ELF-1 (cell line): ENCODE data around the gene SCYGR3.
A peak's percentile ranks its signal among the peaks of the same experiment; 100 is the strongest.
"Not testable (repeated sequence)": the region's sequence is repeated elsewhere in the genome, so short reads cannot be mapped to it uniquely, and the experiment has no call there.

ENCODE experiments used
- DNase-seq: peaks from one replicate; pipeline ENCODE4 v3.0.0-alpha.2; 2016; ENCODE audit warnings: low read depth, low spot score

The SCYGR3 gene

DNA sequence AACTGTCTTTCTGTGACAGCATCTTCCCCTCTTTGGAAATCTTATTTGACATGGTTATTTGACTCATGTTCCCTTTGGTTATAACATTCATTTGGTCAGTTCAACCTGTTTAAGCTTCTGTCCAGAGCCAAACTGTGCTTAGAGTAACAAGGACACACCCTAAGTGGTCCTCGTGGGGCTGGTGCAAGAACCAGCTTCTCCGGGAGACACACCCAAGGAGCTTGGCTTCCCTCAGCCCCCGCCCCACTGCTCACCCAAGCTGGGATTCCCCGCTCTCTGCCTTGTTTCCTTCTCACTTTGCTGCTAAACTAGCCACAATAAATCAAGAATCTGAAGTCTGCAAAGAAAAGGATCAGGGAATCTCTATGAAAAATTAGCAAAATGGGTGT is 1.4 kb downstream of the SCYGR3 start:
- DNase-seq, result no peak

DNA sequence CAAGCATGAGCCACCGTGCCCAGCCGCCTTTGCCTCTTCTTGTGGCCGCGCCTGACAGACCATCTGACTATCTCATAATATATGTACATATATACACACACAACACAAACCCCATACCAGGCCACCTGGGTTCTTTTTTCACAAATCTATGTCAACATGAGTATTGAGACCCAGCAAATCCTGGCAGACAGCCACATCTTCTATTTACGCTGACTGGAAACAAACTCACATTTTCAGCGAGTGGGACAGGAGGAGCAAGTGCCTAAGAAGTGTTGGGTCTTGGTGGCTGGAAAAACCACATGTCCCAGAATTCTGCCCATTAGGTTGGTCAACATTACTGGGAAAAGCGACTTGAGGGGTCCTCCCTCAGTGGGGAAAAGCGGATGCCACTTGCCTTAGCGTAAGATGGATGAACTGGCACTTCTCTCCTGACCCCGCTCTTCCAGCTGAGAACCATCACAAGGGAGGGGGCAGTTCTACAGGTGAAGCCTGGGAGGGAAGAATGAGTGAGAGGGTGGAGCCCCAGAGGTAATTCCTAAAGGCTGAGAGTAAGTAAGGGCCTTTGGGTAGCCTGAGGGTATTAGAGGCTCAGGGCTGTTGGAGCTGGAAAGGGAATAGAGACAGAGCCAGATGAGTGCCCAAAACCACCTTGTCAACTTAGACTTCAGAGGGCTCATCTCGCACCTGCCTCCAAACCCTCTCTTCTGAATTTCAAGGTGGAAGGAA is 1.9 kb downstream of the SCYGR3 start:
- DNase-seq, result peak; percentile 66

DNA sequence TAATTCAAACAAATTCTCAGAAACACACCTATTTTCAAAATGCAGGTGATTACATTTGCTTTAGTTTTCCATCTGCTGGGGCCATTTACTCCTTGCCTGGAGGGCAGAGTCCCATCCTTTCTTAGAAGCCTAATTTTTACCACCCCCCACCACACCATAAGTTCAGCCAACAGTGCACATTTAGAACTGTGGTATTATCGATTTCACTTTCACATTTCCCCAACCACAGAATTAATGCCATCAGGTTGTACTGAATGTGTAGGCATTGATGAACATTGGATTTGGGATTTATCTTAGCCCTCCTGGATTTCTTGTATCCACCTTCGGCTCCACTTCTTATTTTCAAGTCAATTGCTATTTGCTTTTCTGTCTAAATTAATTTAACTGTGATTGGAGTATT is 4.5 kb downstream of the SCYGR3 start:
- no peak for DNase-seq

DNA sequence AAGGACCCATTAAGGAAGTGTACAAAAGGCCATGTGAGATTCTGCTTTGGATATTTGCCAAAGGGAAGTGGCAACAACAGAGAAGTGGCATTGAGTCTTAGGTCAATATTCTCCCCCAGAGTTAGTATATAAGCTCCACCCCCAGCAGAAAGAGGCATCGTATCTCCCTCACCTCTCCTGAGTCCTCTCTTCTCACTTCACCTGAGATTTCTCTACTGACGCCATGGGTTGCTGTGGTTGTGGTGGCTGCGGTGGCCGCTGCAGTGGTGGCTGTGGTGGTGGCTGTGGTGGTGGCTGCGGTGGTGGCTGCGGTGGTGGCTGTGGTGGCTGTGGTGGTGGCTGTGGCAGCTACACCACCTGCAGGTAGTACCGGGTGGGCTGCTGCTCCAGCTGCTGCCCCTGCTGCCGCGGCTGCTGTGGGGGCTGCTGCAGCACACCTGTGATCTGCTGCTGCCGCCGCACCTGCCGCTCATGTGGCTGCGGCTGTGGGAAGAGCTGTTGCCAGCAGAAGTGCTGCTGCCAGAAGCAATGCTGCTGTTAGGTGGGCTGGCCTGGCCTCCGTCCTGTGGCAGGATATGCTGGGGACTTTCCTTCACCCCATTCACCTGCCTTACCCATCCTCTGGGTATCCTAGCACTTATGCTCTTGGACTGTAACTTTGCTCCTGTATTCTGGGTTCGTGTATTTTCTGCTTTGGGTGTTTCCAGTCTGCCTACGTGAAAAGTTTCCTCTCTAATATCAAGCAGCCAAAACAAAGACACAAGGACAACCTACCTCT is 5.9 kb downstream of the SCYGR3 start:
- DNase-seq, result no peak

DNA sequence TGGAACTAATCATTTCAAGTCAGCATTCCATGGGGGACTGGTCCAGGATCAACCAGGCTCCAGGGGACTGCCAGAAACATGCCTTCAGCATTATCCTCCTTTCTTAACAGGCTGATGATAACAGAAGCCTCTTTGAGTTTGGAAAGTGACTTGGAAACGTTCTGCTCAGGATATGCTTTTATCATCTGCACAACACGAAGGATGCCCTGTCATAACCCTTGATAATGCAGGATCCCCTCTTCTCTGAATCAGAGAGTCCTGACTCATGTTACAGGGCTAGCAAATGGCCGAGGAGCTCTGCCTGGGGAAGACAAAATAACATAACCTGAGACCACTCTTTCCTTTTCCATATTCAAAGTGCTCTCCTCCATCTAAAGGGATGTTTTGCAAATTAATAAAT is 6.7 kb downstream of the SCYGR3 start:
- no peak for DNase-seq

DNA sequence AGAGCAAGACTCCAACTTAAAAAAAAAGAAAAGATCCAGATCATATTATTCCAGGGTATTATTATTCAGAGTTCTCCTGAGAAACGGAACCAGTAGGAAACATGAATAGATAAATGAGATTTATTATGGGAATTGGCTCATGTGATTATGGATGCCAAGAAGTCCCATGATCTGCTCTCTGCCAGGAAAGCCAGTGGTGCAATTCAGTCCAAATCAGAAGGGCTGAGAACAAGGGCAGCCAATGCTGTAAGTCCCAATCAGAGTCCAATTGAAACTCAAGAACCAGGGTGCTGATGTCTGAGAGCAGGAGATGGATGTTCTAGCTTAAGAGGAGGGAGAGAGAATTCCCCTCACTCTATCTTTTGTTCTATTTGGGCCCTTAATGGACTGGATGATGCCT is 8.2 kb downstream of the SCYGR3 start:
- DNase-seq, result no peak

DNA sequence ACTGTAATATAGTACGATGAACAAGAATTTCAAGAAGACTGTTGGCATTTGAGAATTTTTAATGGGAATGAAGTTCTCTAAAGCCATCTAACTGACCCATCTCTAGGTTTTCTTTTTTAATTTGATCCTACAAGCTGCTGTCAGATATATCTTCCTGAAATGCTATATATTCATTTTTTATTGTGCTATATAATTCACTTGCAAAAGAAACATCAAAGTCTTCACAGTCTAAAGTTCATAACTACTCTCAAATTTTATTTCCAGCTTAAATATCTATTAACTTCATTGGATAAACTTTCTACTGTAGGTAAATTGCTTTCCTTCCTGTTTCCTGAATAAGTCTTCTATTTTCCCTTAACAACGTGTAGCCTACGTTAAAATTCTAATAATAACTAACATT is 12.3 kb downstream of the SCYGR3 start:
- DNase-seq, result no peak

DNA sequence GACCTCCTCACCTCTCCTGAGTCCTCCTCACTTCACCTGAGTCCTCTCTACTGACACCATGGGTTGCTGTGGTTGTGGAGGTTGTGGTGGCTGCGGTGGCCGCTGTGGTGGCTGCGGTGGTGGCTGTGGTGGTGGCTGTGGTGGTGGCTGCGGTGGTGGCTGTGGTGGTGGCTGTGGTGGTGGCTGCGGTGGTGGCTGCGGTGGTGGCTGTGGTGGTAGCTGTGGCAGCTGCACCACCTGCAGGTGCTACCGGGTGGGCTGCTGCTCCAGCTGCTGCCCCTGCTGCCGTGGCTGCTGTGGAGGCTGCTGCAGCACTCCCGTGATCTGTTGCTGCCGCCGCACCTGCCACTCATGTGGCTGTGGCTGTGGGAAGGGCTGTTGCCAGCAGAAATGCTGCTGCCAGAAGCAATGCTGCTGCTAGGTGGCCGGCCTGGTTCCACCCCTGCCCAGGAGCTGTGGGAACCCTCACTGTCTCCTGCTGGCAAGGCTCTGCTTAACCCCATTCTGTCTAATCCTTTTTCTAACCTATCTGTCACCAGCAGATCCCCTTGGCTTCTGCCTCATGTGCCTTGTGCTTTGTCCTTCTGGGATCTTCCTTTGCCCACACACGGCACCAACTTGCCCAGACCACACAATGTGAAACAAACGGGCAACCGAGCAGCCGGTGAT is 15.7 kb downstream of the SCYGR3 start, which contains the start of gene SCYGR2:
SCYGR2 (plus strand) TSS at position 59 of the 669 bp plus-strand sequence; CDS start at position 59, 0 bp downstream.
- not testable (repeated sequence) for DNase-seq

DNA sequence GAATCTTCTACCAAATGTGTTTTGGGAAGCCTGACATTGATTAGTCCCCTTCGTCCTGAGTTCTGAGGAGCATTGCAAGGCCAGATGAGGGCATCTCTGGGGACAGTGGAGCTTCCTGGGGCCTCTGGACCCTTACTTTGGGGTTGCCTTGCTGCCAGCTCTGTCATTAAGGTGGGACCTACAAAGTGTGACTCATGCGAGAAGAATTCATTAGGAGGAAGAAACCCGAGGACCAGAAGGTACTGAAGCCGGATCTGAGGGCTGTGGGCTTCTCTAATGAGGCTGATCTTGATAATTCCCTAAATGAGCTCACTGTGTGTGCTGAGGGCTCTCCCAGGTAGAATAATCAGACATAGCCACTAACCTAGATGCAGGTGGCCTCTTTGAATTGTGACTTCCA is 16.6 kb downstream of the SCYGR3 start:
- peak; percentile 46 for DNase-seq

DNA sequence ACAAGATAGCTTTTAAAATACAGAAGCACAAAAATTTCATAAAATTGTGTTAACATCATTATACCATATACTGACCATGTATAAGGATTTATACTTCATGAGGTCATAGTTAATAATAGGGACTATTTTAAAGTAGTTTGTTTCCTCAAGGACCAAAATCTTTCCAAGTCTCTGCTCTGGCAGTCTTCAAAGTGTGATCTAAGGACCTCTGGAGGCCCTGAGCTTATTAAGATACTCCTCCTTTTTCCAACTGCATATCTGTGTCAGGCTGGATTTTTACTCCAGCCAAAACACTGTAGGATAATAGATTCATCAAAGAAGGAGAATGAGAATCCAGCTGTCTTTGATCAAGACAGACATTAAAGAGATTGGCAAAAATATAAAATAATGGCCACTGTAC is 17.6 kb downstream of the SCYGR3 start:
- DNase-seq, result no peak

DNA sequence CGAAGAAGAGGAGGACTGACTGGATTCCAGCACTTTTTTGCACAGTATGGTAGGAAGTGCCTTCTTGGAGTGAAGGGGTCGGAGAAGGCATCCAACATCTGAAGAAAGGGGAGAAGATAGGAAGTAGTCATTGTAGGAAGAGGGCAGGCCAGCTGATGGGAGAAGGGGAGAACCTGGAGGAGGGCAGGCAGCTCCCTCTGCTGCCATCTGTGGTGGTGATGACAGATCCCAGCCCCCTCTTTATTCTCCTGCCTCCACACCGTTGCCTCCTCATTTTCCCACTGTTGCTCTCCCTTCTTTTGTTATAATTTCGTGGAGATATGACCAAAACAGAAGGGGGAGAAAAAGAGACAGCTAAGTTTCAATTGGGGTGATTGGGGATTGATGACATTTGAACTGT is 18.8 kb downstream of the SCYGR3 start:
- DNase-seq, result no peak

DNA sequence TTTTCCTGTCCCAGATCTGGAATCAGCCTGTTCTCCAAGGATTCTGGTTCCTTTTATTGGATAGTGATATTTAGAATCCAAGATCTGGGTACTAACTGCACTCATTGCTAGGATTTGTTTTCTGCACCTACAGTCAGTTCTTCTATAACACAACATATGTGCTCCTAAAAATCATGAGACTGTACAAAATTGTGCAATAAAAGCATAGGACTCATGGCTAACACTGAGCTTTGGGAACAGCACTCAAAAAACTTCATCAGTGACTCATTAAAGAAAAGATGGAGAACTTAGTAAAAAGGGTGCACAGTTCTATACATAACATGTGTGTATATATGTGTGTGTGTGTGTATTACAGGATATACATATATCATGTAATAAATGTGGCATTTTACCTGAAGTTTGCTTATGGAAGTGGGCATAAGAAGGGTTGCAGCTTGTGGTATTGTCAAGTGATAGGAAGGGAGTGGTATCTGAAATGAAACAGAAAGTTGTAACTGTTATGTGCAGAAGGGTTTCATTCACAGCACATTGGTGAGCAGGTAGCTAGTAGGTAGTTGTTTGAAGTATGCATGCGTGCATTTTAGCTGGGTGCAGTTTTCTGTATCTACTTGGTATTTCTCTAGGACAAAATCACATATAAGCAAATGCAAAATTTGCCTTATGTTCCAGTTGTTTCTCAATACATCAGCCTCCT is 21.8 kb downstream of the SCYGR3 start:
- no peak for DNase-seq

DNA sequence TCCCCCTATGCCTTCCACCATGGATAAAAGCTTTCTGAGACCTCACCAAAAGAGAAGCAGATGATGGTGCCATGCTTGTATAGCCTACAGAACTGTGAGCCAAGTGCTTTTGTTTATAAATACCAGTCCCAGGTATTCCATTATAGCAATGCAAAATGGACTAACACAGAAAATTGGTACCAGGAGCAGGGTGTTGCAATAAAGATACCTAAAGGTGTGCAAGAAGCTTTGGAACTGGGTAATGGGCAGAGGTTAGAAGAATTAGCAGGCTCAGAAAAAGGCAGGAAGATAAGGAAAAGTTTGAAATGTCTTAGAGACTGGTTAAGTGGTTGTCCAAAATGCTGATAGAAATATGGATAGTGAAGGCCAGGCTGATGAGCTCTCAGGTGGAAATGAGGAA is 32.3 kb downstream of the SCYGR3 start:
- no peak for DNase-seq

DNA sequence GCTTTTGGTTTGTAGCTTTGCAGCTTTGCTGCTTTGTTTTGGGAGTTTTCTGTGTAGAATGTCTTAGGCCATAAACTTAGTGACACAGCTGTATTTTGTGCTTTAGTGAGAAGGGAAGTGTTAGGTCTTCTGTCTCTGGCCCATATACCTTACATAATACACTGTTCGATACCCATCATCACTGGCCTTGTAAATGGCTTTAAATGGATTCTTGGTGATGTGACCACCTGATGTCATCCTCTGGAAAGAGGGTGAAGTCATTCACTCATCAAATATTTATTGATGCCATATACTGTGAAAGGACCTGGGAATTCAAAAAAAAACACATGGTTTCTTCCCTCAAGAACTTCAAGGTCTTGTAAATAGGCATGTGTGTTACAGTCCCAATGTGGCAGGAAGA is 34.8 kb downstream of the SCYGR3 start:
- no peak for DNase-seq

DNA sequence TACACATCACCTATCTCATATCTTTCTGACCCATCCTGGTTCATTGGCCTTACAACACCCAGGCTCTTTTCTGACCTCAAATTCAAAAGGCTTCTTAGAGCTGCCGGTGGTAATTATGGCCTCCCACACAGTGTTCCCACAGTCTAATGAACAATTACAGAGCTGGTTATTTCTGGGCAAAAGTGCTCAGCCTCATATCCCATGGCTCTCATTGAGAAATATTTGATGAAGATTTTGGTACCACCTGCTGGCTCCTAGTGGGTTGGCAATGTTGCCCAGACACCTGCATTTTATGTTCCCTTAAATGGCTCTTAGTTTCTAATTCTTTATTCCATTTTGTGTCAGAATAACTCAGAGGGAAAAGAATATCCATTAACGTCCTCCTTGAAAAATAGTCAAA is 36.0 kb downstream of the SCYGR3 start:
- no peak for DNase-seq

DNA sequence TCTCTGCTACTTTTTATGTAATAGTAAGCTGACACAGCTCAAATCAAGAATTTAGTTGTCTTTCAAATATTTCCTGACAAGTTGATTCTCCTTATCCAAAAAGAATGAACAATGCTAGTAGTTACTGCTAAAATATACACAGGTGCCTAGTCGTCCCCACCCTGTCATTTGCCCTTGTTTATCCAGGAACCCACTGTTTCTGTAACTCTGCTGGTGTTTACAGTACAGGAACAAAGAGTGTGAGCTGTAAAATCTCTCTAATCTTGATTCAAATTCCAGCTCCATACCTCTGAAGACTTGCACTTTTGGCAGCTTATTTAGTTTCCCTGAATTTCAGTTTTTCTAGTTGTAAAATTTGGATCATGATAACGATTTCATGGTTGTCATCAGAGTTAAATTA is 37.1 kb downstream of the SCYGR3 start:
- DNase-seq, result no peak

DNA sequence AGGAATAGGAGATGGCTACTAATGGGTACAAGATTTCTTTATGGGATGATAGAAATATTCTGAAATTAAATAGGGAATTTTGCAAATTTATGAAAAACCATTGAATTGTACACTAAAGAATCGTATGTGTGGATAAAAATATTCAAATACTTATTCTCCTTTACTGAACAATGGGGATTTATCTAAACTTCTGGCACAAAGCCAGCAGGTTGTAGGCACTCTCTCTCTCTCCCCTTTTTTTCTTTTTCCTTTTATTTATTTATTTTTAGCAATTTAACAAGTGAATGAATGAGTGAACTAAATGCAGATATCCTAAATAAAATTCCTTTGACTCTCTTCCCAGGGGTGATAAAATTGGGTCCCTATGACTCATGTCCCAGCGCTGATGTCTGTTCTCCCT is 37.8 kb downstream of the SCYGR3 start:
- DNase-seq, result no peak

DNA sequence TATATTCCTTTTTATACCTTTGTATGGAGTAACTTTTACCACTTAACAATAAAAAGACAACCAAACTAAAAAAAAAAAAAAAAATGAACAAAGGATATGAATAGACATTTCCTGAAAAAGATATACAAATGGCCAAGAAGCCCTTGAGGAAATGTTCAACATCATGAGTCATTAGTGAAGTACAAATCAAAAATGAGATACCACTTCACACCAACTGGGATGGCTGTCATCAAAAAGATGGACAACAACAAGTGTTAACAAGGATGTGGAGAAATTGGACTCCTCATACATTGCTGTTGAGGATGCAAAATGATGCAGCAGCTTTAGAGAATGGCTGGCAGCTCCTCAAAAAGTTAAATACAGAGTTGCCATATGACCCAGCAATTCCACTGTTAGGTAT is 38.5 kb downstream of the SCYGR3 start:
- no peak for DNase-seq

DNA sequence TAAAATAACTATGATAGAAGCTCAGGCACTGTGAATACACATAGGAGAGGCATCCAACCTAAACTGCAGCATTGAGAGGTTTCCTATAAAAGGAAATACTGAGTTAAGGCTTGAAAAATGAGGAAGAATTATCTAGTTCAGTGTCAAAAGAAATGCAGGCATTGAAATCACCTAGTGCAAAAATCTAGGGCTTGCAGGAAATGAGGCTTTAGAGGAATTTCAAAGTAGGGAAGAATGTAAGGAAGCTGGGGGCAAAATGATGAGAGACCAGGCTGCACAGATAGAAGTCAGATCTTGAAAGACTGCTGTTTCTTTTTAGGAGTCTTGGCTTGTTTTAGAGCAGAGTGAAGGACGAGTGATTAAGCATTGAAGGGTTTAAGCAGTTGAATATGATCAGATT is 44.0 kb downstream of the SCYGR3 start:
- no peak for DNase-seq

DNA sequence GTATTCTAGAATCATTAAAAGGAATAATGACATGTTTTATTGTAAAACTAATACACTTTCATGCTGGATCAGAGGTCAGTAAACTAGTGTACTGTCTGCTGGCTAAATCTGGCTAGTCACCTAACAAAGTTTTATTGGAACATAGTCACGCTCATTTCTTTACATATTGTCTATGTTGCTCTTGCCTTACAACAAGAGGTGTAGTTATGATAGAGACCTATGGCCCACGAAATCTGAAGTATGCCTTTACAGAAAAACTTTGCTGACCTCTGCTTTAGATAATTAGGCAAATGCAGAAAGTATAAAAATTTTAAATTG is 45.8 kb downstream of the SCYGR3 start:
- no peak for DNase-seq

DNA sequence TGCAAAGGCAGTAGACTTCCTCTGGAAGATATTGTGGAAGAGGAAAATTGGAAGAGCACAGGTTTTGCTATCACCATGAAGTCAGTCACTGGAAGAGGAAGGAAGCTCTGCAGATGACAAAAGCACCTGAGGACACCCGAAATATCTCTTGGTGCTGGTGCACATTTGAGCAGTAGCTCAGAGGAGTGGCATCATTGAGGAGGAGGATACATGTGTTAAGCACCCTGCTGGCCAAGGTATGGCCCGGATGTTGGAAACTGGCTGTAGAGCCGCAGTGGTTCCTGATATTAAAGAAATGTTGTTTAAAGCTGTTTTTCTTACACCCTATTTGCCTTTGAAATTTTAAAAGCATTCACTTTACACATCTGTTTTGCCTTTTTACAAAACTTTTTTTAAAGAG is 48.6 kb downstream of the SCYGR3 start:
- DNase-seq, result no peak

DNA sequence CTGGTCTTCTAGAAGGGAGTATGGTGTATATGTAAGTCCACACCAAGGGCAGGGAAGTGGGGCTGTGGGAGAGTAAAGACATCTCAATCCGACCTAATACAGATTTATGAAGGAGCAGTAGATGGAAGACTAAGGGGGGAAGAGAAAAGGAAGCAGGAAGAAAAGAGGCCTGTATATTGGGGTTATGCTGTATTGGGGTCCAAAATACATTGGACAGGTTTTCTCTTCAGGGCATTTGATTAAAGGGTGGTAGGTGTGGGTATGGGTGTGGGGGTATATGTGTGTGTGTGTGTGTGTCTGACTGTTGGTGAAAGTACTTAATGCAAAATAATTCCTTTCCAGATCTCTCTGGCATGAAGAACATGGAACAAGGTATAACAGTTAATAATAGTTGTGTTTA is 49.6 kb downstream of the SCYGR3 start:
- no peak for DNase-seq
